ENCODE data around the gene DXO.
"Not testable (repeated sequence)": the region's sequence is repeated elsewhere in the genome, so short reads cannot be mapped to it uniquely, and the experiment has no call there.

DXO gene

GRCh38 chr6:31935823-31936222 is 36.1 kb downstream of the DXO start:
- FAIRE-seq, result no peak
- no peak for DNase-seq (ENCODE audit: insufficient read length, low spot score)
- TF ChIP-seq TAF1 (IDR thresholded peaks at IDR 0.05; ENCODE audit: low read depth, low read length) (no peak), PAX5 (IDR thresholded peaks at IDR 0.05; ENCODE audit: insufficient read depth, low read length, severe bottlenecking) (no peak), SPI1 (IDR thresholded peaks at IDR 0.05; ENCODE audit: low read depth, low read length) (no peak), POLR2A (IDR thresholded peaks at IDR 0.05; ENCODE audit: low read depth, low read length) (no peak), POLR2AphosphoS5 (IDR thresholded peaks at IDR 0.05; ENCODE audit: low read depth, low read length) (no peak), POU2F2 (IDR thresholded peaks at IDR 0.05; ENCODE audit: low read depth, low read length) (no peak)

GRCh38 chr6:31935021-31935420 is 36.9 kb downstream of the DXO start:
- no peak for DNase-seq (ENCODE audit: insufficient read length, low spot score)
- TF ChIP-seq POLR2AphosphoS5 (IDR thresholded peaks at IDR 0.05; ENCODE audit: low read depth, low read length) (no peak), PAX5 (IDR thresholded peaks at IDR 0.05; ENCODE audit: insufficient read depth, low read length, severe bottlenecking) (no peak), POU2F2 (IDR thresholded peaks at IDR 0.05; ENCODE audit: low read depth, low read length) (no peak), POLR2A (IDR thresholded peaks at IDR 0.05; ENCODE audit: low read depth, low read length) (no peak), TAF1 (IDR thresholded peaks at IDR 0.05; ENCODE audit: low read depth, low read length) (no peak), SPI1 (IDR thresholded peaks at IDR 0.05; ENCODE audit: low read depth, low read length) (no peak)
- FAIRE-seq, result no peak

GRCh38 chr6:31933537-31933936 is 38.4 kb downstream of the DXO start:
- no peak for FAIRE-seq
- DNase-seq (ENCODE audit: insufficient read length, low spot score), result no peak
- TF ChIP-seq TAF1 (IDR thresholded peaks at IDR 0.05; ENCODE audit: low read depth, low read length) (no peak), POU2F2 (IDR thresholded peaks at IDR 0.05; ENCODE audit: low read depth, low read length) (no peak), POLR2AphosphoS5 (IDR thresholded peaks at IDR 0.05; ENCODE audit: low read depth, low read length) (no peak), POLR2A (IDR thresholded peaks at IDR 0.05; ENCODE audit: low read depth, low read length) (no peak), PAX5 (IDR thresholded peaks at IDR 0.05; ENCODE audit: insufficient read depth, low read length, severe bottlenecking) (no peak), SPI1 (IDR thresholded peaks at IDR 0.05; ENCODE audit: low read depth, low read length) (no peak)

- DNase-seq (ENCODE audit: insufficient read length, low spot score); FAIRE-seq: not testable (repeated sequence)
Measured at GRCh38 chr6:31932137-31932536, 39.8 kb downstream of the DXO start.

DNA sequence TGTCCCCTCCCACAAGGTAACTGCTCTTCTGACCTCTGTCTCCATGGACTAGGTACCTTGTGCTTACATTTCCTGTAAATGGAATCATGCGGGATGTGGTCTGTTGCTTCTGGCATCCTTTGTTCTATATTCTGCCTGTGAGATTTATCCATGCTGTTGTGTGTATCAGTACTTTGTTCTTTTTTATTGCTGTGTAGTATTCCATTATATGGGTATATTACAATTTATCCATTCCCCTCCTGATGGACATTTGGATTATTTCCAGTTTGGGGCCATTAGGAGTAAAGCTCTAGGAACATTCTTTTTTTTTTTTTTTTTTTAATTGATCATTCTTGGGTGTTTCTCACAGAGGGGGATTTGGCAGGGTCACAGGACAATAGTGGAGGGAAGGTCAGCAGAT is 41.0 kb downstream of the DXO start:
- TF ChIP-seq SPI1 (IDR thresholded peaks at IDR 0.05; ENCODE audit: low read depth, low read length), result no peak
- no peak for DNase-seq (ENCODE audit: insufficient read length, low spot score)
- no peak for FAIRE-seq

- FAIRE-seq (no peak), DNase-seq (ENCODE audit: insufficient read length, low spot score) (no peak)
- no peak for TF ChIP-seq PAX5 (IDR thresholded peaks at IDR 0.05; ENCODE audit: insufficient read depth, low read length, severe bottlenecking)
- TF ChIP-seq TAF1 (IDR thresholded peaks at IDR 0.05; ENCODE audit: low read depth, low read length), result no peak
- TF ChIP-seq SPI1 (IDR thresholded peaks at IDR 0.05; ENCODE audit: low read depth, low read length), result no peak
- no peak for TF ChIP-seq POLR2A (IDR thresholded peaks at IDR 0.05; ENCODE audit: low read depth, low read length)
- TF ChIP-seq POLR2AphosphoS5 (IDR thresholded peaks at IDR 0.05; ENCODE audit: low read depth, low read length), result no peak
- TF ChIP-seq POU2F2 (IDR thresholded peaks at IDR 0.05; ENCODE audit: low read depth, low read length), result no peak
Measured at GRCh38 chr6:31928672-31928939, 43.3 kb downstream of the DXO start.

DNA sequence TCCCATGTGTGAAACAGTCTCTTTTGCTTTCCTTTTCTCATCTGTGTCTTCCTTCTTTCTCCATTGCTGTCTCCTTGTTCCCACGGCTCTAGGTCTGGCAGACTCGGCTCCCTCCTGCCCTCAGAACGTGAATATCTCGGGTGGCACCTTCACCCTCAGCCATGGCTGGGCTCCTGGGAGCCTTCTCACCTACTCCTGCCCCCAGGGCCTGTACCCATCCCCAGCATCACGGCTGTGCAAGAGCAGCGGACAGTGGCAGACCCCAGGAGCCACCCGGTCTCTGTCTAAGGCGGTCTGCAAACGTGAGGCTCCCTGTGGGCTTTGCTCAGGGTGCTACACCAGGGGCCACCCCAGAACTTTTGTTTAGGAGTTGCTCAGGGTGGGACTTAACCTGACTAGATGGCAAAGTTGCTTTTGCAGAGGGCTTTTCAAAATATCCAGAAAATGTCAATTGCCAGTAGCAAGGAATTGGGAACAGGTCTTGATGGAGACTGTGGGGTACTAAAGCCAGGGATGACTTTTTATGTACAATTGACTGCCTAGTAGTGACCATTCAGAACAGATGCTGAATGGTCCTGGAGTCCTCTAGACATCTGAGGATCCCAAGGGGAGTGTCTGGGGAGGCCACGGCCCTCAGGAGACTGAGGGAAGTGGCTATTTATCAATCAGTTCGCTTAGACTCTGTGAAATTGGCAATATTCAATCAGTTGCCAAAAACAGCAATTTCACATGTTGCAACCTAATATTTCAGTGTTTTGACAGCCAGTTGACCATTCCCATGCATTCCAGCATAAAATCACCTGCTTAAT is 43.9 kb downstream of the DXO start:
- TF ChIP-seq PAX5 (IDR thresholded peaks at IDR 0.05; ENCODE audit: insufficient read depth, low read length, severe bottlenecking) (no peak), POLR2AphosphoS5 (IDR thresholded peaks at IDR 0.05; ENCODE audit: low read depth, low read length) (no peak), SPI1 (IDR thresholded peaks at IDR 0.05; ENCODE audit: low read depth, low read length) (no peak), POLR2A (IDR thresholded peaks at IDR 0.05; ENCODE audit: low read depth, low read length) (no peak), TAF1 (IDR thresholded peaks at IDR 0.05; ENCODE audit: low read depth, low read length) (no peak), POU2F2 (IDR thresholded peaks at IDR 0.05; ENCODE audit: low read depth, low read length) (no peak)
- FAIRE-seq (no peak), DNase-seq (ENCODE audit: insufficient read length, low spot score) (no peak)

GRCh38 chr6:31927242-31927862 is 44.6 kb downstream of the DXO start, which contains the start of gene C2:
C2 (plus strand) TSS chr6:31927717; CDS start chr6:31927753, 36 bp downstream.
- FAIRE-seq (no peak), DNase-seq (ENCODE audit: insufficient read length, low spot score) (no peak)
- TF ChIP-seq TAF1 (IDR thresholded peaks at IDR 0.05; ENCODE audit: low read depth, low read length) (no peak), POLR2AphosphoS5 (IDR thresholded peaks at IDR 0.05; ENCODE audit: low read depth, low read length) (no peak), POU2F2 (IDR thresholded peaks at IDR 0.05; ENCODE audit: low read depth, low read length) (no peak), POLR2A (IDR thresholded peaks at IDR 0.05; ENCODE audit: low read depth, low read length) (no peak)

GRCh38 chr6:31922942-31923341 is 49.0 kb downstream of the DXO start:
- DNase-seq (ENCODE audit: insufficient read length, low spot score), result no peak
- FAIRE-seq, result no peak
- TF ChIP-seq POLR2A (IDR thresholded peaks at IDR 0.05; ENCODE audit: low read depth, low read length) (no peak), TAF1 (IDR thresholded peaks at IDR 0.05; ENCODE audit: low read depth, low read length) (no peak), POLR2AphosphoS5 (IDR thresholded peaks at IDR 0.05; ENCODE audit: low read depth, low read length) (no peak), SPI1 (IDR thresholded peaks at IDR 0.05; ENCODE audit: low read depth, low read length) (no peak), POU2F2 (IDR thresholded peaks at IDR 0.05; ENCODE audit: low read depth, low read length) (no peak), PAX5 (IDR thresholded peaks at IDR 0.05; ENCODE audit: insufficient read depth, low read length, severe bottlenecking) (no peak)

- no peak for FAIRE-seq
- no peak for DNase-seq (ENCODE audit: insufficient read length, low spot score)
Measured at GRCh38 chr6:31920811-31921210, 51.1 kb downstream of the DXO start.

More at GRCh38 chr6:31920811-31921210, 51.1 kb downstream of the DXO start:
- TF ChIP-seq POU2F2 (IDR thresholded peaks at IDR 0.05; ENCODE audit: low read depth, low read length) (no peak), POLR2AphosphoS5 (IDR thresholded peaks at IDR 0.05; ENCODE audit: low read depth, low read length) (no peak), PAX5 (IDR thresholded peaks at IDR 0.05; ENCODE audit: insufficient read depth, low read length, severe bottlenecking) (no peak), POLR2A (IDR thresholded peaks at IDR 0.05; ENCODE audit: low read depth, low read length) (no peak), TAF1 (IDR thresholded peaks at IDR 0.05; ENCODE audit: low read depth, low read length) (no peak), SPI1 (IDR thresholded peaks at IDR 0.05; ENCODE audit: low read depth, low read length) (no peak)

All from GM12891 (cell line).